Tongue (tissue), 2 donors: Measurements from ENCODE around the gene LUC7L. TPM values are rescaled to one million over a fixed set of nuclear protein-coding genes. Genes with fewer than 3 reads are reported as not detected.
"Not testable (repeated sequence)": the region's sequence is repeated elsewhere in the genome, so short reads cannot be mapped to it uniquely, and the experiment has no call there.

Experiments used
- DNase-seq: peaks from one replicate; pipeline ENCODE4 v3.0.0-alpha.2; 2015
- total RNA-seq: library from RNA; depleted of rRNA; stranded (reverse); fragments of >200 nt; gene quantifications from one replicate; pipeline ENCODE4 v1.2.3, GENCODE V29; 2014

Gene LUC7L
- total RNA-seq, 1 donor from 2014 or later: 60.5 TPM

- DNase-seq: no peak
Measured at GRCh38 chr16:263944-264343, 34.7 kb upstream of the LUC7L start.

GRCh38 chr16:263182-263774 is 34.0 kb upstream of the LUC7L start:
- DNase-seq: no peak

- DNase-seq: no peak
Measured at GRCh38 chr16:262121-262745, 33.0 kb upstream of the LUC7L start.

GRCh38 chr16:261031-261691 is 31.9 kb upstream of the LUC7L start:
- no peak for DNase-seq

GRCh38 chr16:260326-260725 is 31.1 kb upstream of the LUC7L start:
- no peak for DNase-seq

GRCh38 chr16:259814-260253 is 30.6 kb upstream of the LUC7L start:
- DNase-seq: no peak

GRCh38 chr16:259226-259625 is 30.0 kb upstream of the LUC7L start:
- no peak for DNase-seq

- not testable (repeated sequence) for DNase-seq
Measured at GRCh38 chr16:258091-258490, 28.8 kb upstream of the LUC7L start.

- no peak for DNase-seq
Measured at GRCh38 chr16:255183-255582, 25.9 kb upstream of the LUC7L start.

- no peak for DNase-seq
Measured at GRCh38 chr16:254461-254860, 25.2 kb upstream of the LUC7L start.

- no peak for DNase-seq
Measured at GRCh38 chr16:253833-254232, 24.6 kb upstream of the LUC7L start.

- no peak for DNase-seq
Measured at GRCh38 chr16:252366-253337, 23.4 kb upstream of the LUC7L start.

- DNase-seq: no peak
Measured at GRCh38 chr16:249431-249830, 20.2 kb upstream of the LUC7L start.

- DNase-seq: no peak
Measured at GRCh38 chr16:247027-247426, 17.8 kb upstream of the LUC7L start.

GRCh38 chr16:245105-245504 is 15.9 kb upstream of the LUC7L start:
- no peak for DNase-seq

GRCh38 chr16:243348-243747 is 14.1 kb upstream of the LUC7L start:
- no peak for DNase-seq

GRCh38 chr16:242281-242680 is 13.0 kb upstream of the LUC7L start:
- DNase-seq: no peak

- no peak for DNase-seq
Measured at GRCh38 chr16:240559-240958, 11.3 kb upstream of the LUC7L start.

GRCh38 chr16:239948-240277 is 10.7 kb upstream of the LUC7L start:
- peak; percentile 16 for DNase-seq

GRCh38 chr16:234468-235305 is 5.4 kb upstream of the LUC7L start, which contains the start of gene FAM234A:
FAM234A (plus strand) TSS chr16:234821; CDS start chr16:254414, 19,593 bp downstream.
- DNase-seq: peak; percentile 97

- no peak for DNase-seq
Measured at GRCh38 chr16:230949-231348, 1.7 kb upstream of the LUC7L start.

GRCh38 chr16:230351-230750 is 1.1 kb upstream of the LUC7L start:
- not testable (repeated sequence) for DNase-seq
